H7 (cell line): ENCODE measurements around the gene APOA5. TPM values are rescaled to one million over a fixed set of nuclear protein-coding genes. Genes with fewer than 3 reads are reported as not detected.
"Not testable (repeated sequence)": the region's sequence is repeated elsewhere in the genome, so short reads cannot be mapped to it uniquely, and the experiment has no call there.

Experiments used
- DNase-seq: peaks from one replicate; pipeline ENCODE4 v3.0.0; 2012
- H3K27me3 ChIP-seq: 2 replicates; pipeline ENCODE4 v1.6.0; 2011; ENCODE audit warnings: mild to moderate bottlenecking, low read length; ENCODE audit not compliant: control insufficient read depth, insufficient read depth
- H3K36me3 ChIP-seq: replicated peaks from 2 replicates; pipeline ENCODE4 v1.5.1; 2011; ENCODE audit warnings: low read length; ENCODE audit not compliant: control insufficient read depth, insufficient read depth
- H3K4me3 ChIP-seq: 2 replicates; pipeline ENCODE4 v1.5.1; 2011; ENCODE audit warnings: low read depth, mild to moderate bottlenecking, control low read depth, low read length, moderate library complexity; ENCODE audit not compliant: insufficient read depth
- total RNA-seq: library from RNA; depleted of rRNA; stranded (reverse); fragments of >200 nt; shearing (Covaris generic); gene quantifications from 2 replicates; pipeline ENCODE4 v1.2.3, GENCODE V29; 2014; rRNA removed

APOA5 gene, protein sequence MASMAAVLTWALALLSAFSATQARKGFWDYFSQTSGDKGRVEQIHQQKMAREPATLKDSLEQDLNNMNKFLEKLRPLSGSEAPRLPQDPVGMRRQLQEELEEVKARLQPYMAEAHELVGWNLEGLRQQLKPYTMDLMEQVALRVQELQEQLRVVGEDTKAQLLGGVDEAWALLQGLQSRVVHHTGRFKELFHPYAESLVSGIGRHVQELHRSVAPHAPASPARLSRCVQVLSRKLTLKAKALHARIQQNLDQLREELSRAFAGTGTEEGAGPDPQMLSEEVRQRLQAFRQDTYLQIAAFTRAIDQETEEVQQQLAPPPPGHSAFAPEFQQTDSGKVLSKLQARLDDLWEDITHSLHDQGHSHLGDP
- total RNA-seq: 0.07 and 0.11 TPM in 2 replicates

DNA sequence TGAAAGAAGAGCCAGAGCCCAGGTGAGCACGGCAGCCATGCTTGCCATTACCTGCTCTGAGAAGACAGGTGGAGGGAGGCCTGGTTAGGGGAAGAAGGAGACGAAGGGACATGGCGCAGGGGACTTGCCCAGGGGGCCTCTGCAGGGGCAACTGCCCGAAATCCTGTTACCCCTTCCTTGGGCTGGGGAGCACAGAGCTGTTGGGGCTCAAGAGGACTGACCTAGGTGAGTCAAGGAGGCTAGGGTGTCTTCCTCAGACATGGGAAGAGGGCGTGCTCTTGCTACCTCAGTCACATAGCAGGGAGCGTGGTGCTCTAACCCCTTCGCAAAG is at the start of gene APOA5:
TSS of gene APOA5 (minus strand) at position 67 of the 331 bp plus-strand sequence. CDS start at position 48, 19 bp downstream.
- Histone ChIP-seq H3K27me3 (peaks cover 6% of the 10 kb centered on the region), H3K4me3 (no peak within 1 kb of the TSS), H3K36me3 (no peaks in the 10 kb centered on the region)
- DNase-seq: no peak

GRCh38 chr11:116840746-116841296 is 49.1 kb upstream of the APOA5 start:
- Histone ChIP-seq H3K4me3 (no peak overlapping the region), H3K27me3 (no peaks in the 10 kb centered on the region; the same call in 1 of the 2 replicates), H3K36me3 (peaks cover 5% of the 10 kb centered on the region)
- DNase-seq: no peak

DNA sequence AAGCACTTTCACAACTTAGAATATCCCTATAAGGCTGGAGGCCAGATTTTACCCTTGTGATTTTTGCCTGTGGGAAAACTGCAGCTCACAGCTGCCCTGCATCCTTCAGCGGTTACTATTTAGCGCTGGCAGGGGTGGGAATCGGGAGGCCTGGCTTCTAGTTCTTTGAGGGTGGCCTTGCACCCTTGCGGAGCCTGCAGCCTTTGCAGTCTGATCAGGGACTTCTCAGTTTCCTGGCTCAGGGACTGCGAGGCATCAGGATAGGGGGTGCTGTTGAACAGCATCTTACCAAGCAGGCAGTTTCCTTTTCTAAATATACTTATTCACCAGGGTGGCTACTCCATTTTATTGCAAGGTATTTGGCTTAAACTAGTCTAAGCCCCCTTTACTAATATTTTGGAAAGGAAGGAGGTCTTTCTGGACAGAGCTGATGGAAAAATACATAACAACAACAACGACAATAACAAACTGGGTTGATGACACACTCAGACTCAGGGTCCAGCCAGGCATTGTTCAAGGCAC is 48.6 kb upstream of the APOA5 start:
- H3K27me3 ChIP-seq: peaks cover 2% of the 10 kb centered on the region; the same call in 1 of the 2 replicates
- peak; percentile 73 for DNase-seq
- H3K36me3 ChIP-seq: peaks cover 5% of the 10 kb centered on the region
- no peak overlapping the region for H3K4me3 ChIP-seq

GRCh38 chr11:116838321-116839084 is 46.8 kb upstream of the APOA5 start:
- Histone ChIP-seq H3K27me3 (peaks cover 3% of the 10 kb centered on the region; the same call in 1 of the 2 replicates), H3K36me3 (peaks cover under 1% of the 10 kb centered on the region; the same call in 1 of the 2 replicates), H3K4me3 (no peak overlapping the region)
- no peak for DNase-seq

GRCh38 chr11:116837231-116838091 is 45.8 kb upstream of the APOA5 start, which contains the start of gene APOA1:
Gene APOA1, minus strand, starts transcription at chr11:116837622. Its CDS starts 235 bp downstream, at chr11:116837387.
- Histone ChIP-seq H3K4me3 (no peak within 1 kb of the TSS), H3K36me3 (no peaks in the 10 kb centered on the region), H3K27me3 (peaks cover 3% of the 10 kb centered on the region; the same call in 1 of the 2 replicates)
- DNase-seq: peak; percentile 60

- no peak for DNase-seq
- Histone ChIP-seq H3K36me3 (no peaks in the 10 kb centered on the region), H3K27me3 (peaks cover 3% of the 10 kb centered on the region; the same call in 1 of the 2 replicates), H3K4me3 (no peak overlapping the region)
These were observed 44.9 kb upstream of the APOA5 start for GRCh38 chr11:116836632-116836991.

DNA sequence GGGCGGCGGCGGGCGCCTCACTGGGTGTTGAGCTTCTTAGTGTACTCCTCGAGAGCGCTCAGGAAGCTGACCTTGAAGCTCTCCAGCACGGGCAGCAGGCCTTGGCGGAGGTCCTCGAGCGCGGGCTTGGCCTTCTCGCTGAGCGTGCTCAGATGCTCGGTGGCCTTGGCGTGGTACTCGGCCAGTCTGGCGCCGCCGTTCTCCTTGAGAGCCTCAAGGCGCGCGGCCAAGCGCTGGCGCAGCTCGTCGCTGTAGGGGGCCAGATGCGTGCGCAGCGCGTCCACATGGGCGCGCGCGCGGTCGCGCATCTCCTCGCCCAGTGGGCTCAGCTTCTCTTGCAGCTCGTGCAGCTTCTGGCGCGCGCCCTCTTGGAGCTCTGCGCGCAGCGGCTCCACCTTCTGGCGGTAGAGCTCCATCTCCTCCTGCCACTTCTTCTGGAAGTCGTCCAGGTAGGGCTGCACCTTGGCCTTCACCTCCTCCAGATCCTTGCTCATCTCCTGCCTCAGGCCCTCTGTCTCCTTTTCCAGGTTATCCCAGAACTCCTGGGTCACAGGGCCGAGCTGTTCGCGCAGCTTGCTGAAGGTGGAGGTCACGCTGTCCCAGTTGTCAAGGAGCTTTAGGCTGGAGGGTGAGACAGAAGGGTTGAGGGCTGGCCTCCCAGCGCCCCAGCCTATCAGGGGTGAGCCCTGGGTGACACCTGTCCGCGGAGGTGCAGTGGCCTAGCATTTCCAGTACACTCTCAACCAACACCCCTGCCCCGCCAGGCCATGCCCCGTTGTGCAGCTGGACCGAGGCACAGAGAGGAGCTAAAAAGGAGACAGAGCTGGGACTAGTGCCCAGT is 44.3 kb upstream of the APOA5 start:
- Histone ChIP-seq H3K27me3 (peaks cover 3% of the 10 kb centered on the region; the same call in 1 of the 2 replicates), H3K36me3 (no peaks in the 10 kb centered on the region), H3K4me3 (peak overlapping the region; percentile 54)
- DNase-seq: peak; percentile 93

DNA sequence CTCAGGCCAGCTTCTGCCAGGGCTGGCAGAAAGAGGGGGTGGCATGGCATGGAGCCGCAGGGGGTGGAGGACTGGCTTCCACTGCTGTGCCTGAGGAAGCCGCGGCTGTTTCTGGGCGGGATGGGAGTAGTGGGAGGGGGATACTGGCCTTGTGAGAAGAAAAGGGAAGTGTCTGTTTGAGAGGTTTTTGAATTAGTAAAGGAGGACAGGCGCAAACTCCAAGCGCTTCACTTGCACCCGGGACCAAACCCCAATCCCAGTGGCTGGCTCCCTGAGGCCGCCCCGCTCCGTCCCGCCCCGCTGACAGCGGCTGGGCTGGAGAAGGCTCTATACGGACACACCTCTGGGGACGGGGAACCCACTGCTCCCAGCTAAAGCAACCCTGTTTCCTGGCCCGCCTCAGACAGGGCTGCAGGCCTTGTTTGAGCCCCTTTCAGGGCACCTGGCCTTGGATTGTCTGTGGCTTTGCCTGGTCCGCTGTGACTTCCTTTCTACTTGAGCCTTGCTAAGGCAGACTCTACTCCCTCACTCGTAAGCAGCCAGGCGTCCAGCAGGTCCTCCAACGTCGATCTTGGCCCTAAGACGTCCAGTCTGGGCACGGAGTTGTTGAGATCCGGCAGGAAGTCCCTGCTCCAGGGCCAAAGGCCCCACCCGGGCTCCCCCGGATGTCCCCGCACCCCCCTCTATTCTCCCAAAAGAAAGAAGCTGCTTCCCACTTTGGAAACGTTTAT is 43.5 kb upstream of the APOA5 start:
- Histone ChIP-seq H3K27me3 (peaks cover 3% of the 10 kb centered on the region; the same call in 1 of the 2 replicates), H3K4me3 (peak overlapping the region; percentile 54), H3K36me3 (no peaks in the 10 kb centered on the region)
- peak; percentile 74 for DNase-seq

DNA sequence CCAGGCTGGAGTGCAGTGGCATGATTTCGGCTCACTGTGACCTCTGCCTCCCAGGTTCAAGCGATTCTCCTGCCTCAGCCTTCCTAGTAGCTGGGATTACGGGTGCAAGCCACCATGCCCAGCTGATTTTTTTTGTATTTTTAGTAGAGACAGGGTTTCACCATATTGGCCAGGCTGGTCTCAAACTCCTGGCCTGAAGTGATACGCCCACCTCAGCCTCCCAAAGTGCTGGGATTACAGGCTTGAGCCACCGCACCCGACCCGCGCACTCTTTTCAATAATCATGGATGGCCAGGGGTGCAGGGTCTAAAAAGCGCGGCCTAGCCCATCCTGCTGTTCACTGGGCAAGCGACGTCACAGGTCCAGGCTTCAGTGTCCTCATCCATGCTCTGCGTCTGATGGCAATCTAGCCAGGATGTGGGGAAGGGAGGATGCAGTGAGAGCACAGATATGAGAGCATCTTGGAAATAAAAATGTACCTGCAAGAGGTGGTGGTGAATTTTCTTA is 42.9 kb upstream of the APOA5 start:
- H3K27me3 ChIP-seq, H3K4me3 ChIP-seq, H3K36me3 ChIP-seq, DNase-seq: not testable (repeated sequence)

DNA sequence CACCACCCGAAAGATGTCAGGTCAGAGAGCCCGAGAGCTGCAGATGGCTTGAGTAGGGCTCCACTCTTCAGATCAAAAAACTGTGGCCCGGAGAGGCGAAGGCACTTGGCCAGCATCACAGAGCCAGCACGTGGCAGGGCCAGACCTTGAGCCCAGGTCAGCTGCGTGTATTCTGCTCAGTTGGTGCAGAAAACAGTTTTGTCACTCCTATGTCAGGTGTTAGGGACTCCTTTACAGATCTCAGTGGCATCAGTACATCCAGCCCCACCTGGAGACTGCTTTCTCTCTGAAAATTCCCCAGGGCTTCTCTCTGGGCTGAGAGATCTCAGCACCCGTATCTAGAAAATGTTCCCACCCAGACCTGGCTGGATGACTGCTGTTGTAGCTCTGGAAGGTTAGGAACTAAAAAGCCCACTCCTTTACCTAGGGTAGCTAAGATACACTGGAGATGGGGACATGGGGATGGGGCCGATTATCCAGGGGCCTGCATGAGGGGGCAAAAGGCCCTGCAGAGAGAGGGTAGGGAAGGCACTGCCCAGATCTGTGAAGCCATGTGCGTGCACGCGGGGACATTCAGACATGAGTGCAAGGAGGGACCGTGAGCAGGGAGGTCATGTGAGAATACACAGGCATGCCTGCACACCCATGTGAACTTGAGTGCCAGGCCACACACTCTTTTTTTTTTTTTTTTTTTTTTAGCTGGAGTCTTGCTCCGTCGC is 42.3 kb upstream of the APOA5 start:
- peaks cover 3% of the 10 kb centered on the region; the same call in 1 of the 2 replicates for H3K27me3 ChIP-seq
- DNase-seq: no peak
- no peaks in the 10 kb centered on the region for H3K36me3 ChIP-seq
- no peak overlapping the region for H3K4me3 ChIP-seq

DNA sequence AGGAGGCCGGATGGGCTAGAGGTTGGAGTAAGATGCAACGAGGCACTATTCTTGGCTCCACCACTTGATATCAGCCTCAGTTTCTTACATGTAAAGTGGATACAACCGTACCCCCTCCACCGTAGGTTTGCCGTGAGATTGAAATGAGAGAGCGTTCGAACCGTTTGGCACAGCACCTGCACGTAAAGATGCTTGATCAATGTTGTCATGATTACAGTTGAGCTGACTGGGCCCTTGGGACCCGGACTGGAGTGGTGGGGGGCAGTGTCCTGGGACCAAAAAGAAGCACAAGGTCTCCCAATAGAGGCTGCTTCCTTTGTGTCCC is 41.8 kb upstream of the APOA5 start:
- H3K27me3 ChIP-seq: peaks cover 3% of the 10 kb centered on the region; the same call in 1 of the 2 replicates
- no peaks in the 10 kb centered on the region for H3K36me3 ChIP-seq
- no peak for DNase-seq
- H3K4me3 ChIP-seq: no peak overlapping the region
